Left kidney (tissue), 2 donors: ENCODE measurements around the gene TRAPPC1. TPM values are rescaled to one million over a fixed set of nuclear protein-coding genes. Genes with fewer than 3 reads are reported as not detected.

ENCODE experiments used
- DNase-seq: peaks from one replicate; pipeline ENCODE4 v3.0.0-alpha.2; 2013
- polyA plus RNA-seq: library from polyadenylated mRNA; unstranded; fragments of 120-200 nt; gene quantifications from one replicate; pipeline ENCODE4 v1.2.1, GENCODE V29; 2013; ENCODE audit not compliant: insufficient read length

TRAPPC1 gene
- polyA plus RNA-seq, 1 donor, result 125 TPM

DNA sequence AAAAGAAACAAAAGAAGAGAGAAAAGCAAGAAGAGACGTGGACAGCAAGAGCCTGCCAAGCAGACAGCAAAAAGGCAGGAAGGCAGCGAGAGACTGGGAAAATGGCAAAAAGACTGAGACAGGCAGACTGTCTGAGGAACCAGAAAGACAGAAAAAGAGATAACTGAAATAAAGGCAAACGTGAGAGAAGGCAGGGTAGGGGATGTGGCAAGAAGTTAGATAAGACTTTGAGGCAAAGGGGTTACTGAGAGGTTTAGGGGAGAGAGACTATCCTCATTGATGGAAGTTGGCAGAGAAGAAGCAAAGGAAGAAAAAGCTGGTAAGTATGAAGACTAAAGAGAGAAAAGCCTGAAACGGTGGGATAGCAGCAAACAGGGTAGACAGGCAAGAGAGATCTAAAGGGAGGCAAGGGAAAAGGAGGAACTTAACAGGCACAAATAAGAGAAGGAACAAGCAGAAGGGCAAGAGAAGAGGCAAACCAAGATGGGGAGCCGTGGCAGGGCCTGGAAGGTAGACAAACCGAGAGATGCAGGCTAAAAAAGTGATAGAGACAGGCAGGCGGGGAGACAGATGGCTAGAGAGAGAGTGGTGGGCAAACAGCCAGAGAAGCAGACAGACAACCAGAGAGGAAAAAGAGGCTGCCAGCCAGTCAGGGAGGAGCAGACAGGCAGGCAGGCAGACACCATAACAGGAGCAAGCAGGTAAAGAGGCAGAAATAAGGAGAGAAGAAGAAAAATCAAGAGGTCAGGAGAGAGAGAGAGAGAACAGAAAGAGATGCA, 50.3 kb downstream of the TRAPPC1 start:
- DNase-seq, result no peak

Other genes starting within 250 kb of the TRAPPC1 start
- gene TP53, start 244.5 kb downstream of the TRAPPC1 start, polyA plus RNA-seq, result 76.3 TPM
- 13.1 TPM for gene WRAP53, start 243.5 kb downstream of the TRAPPC1 start, polyA plus RNA-seq
- 21.3 TPM for gene EFNB3, start 226.7 kb downstream of the TRAPPC1 start, polyA plus RNA-seq
- 0.52 TPM for gene DNAH2, start 214.2 kb downstream of the TRAPPC1 start, polyA plus RNA-seq
- gene KDM6B, start 97.7 kb downstream of the TRAPPC1 start, polyA plus RNA-seq, result 20.5 TPM
- 18.3 TPM for gene TMEM88, start 76.9 kb downstream of the TRAPPC1 start, polyA plus RNA-seq
- gene NAA38, start 74.4 kb downstream of the TRAPPC1 start, polyA plus RNA-seq, result 70.0 TPM
- gene CYB5D1, start 73.9 kb downstream of the TRAPPC1 start, polyA plus RNA-seq, result 29.7 TPM
- gene CHD3, start 43.2 kb downstream of the TRAPPC1 start, polyA plus RNA-seq, result 195 TPM
- gene RNF227, start 15.7 kb downstream of the TRAPPC1 start, polyA plus RNA-seq, result 4.5 TPM
- 12.3 TPM for gene KCNAB3, start 2.1 kb downstream of the TRAPPC1 start, polyA plus RNA-seq
- gene CNTROB, start 260 bp upstream of the TRAPPC1 start, polyA plus RNA-seq, result 67.3 TPM
- 0.45 TPM for gene GUCY2D, start 70.7 kb upstream of the TRAPPC1 start, polyA plus RNA-seq
- 1.0 TPM for gene ALOX15B, start 107.1 kb upstream of the TRAPPC1 start, polyA plus RNA-seq
- gene ALOX12B, start 155.8 kb upstream of the TRAPPC1 start, polyA plus RNA-seq, result 1.1 TPM
- not detected for gene ALOXE3, start 186.6 kb upstream of the TRAPPC1 start, polyA plus RNA-seq
- not detected for gene HES7, start 192.2 kb upstream of the TRAPPC1 start, polyA plus RNA-seq
- gene PER1, start 220.5 kb upstream of the TRAPPC1 start, polyA plus RNA-seq, result 22.9 TPM
- 120 TPM for gene VAMP2, start 231.0 kb upstream of the TRAPPC1 start, polyA plus RNA-seq
- gene TMEM107, start 244.4 kb upstream of the TRAPPC1 start, polyA plus RNA-seq, result 26.9 TPM